Endothelial cell (in vitro differentiated cells): ENCODE data around the gene TRABD2B. TPM values are rescaled to one million over a fixed set of nuclear protein-coding genes. Genes with fewer than 3 reads are reported as not detected.

Experiments
- DNase-seq: peaks from one replicate; pipeline ENCODE4 v3.0.0; 2021; ENCODE audit warnings: low spot score
- H3K27ac Mint-ChIP-seq: one replicate; pipeline ENCODE4 v1.8.0; 2021; ENCODE audit warnings: mixed read lengths, inconsistent platforms; ENCODE audit not compliant: unreplicated experiment
- H3K27me3 Mint-ChIP-seq: one replicate; pipeline ENCODE4 v1.8.0; 2021; ENCODE audit warnings: mild to moderate bottlenecking, moderate library complexity, mixed read lengths, inconsistent platforms; ENCODE audit not compliant: unreplicated experiment
- H3K36me3 Mint-ChIP-seq: one replicate; pipeline ENCODE4 v1.8.0; 2021; ENCODE audit warnings: mild to moderate bottlenecking, low read depth, mixed read lengths, inconsistent platforms; ENCODE audit not compliant: unreplicated experiment
- H3K4me1 Mint-ChIP-seq: one replicate; pipeline ENCODE4 v1.8.0; 2021; ENCODE audit warnings: mild to moderate bottlenecking, mixed read lengths, inconsistent platforms; ENCODE audit not compliant: unreplicated experiment
- H3K4me3 Mint-ChIP-seq: one replicate; pipeline ENCODE4 v1.8.0; 2021; ENCODE audit warnings: mild to moderate bottlenecking, mixed read lengths, inconsistent platforms; ENCODE audit not compliant: unreplicated experiment
- H3K9me3 Mint-ChIP-seq: one replicate; pipeline ENCODE4 v1.8.0; 2021; ENCODE audit warnings: mixed read lengths, inconsistent platforms; ENCODE audit not compliant: unreplicated experiment
- CTCF ChIP-seq: fragments of 200-600 bp; sonication (generic); IDR thresholded peaks from one replicate; pipeline ENCODE4 v1.5.0; 2021; ENCODE audit warnings: antibody characterized with exemption; ENCODE audit not compliant: unreplicated experiment
- total RNA-seq: library from RNA; stranded (reverse); fragmentation: NEBNext Ultra II Directional; extraction: Animal tissue kit (Norgen Biotek cat#: 25700); gene quantifications from one replicate; pipeline ENCODE4 v1.2.1, GENCODE V29; 2021; ENCODE audit not compliant: unreplicated experiment

The TRABD2B gene
- total RNA-seq, 1 donor from 2014 or later, result 1.0 TPM

DNA sequence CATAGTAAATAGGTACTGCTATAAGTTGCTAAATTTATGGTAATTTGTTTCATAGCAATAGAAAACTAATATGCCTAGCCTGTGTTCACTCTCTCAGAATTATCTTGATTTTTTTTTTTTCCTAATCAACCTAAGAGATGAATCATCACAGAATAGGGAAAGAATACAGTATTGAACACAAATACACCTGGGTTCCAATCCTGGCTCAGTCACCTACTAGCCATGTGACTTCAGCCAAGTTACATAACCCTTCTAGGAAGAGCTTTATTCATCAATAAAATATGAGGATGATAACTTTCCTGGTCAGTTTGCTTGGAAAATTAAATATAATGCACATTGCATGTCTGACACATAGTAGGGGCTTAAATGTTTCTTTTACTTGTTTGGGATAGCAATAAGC is 279.8 kb downstream of the TRABD2B start:
- no peak for TF ChIP-seq CTCF
- Mint-ChIP-seq H3K27ac (no peak overlapping the region), H3K9me3 (no peaks in the 10 kb centered on the region), H3K27me3 (peaks cover 23% of the 10 kb centered on the region), H3K4me3 (no peak overlapping the region), H3K4me1 (no peaks in the 10 kb centered on the region), H3K36me3 (peaks cover 4% of the 10 kb centered on the region)
- DNase-seq, result no peak

- H3K36me3 Mint-ChIP-seq, result peaks cover 4% of the 10 kb centered on the region
- TF ChIP-seq CTCF, result no peak
- no peak for DNase-seq
Measured at GRCh38 chr1:47713975-47714767, 283.0 kb downstream of the TRABD2B start.

DNA sequence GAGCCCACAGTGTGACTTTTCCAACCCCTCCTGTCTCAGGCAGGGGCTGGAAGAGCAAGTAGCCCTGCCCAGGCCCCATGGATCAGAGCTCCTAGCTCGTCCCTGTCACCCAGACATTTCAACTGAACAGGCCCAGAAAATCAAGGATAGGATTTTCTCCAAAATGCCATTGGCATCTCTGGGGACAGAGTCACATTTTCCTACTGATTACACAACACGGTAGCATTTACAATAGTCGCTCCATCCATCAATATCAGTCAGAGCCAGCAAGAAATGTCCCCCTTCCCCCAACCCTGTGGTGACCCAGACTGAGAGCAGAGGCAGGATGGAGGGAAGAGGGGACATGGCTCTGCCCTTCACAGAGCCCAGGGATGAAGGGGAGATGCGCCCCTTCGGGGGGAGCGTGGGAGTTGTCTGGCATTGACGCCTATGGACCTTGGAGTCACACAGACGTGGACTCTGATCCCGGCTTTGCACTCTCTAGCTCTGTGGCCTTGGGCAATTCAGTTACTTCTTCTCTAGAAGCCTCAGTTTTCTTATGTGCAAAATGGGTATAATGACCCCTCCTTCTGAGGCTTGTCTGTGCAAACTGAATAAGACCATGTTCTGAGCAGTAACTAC is 283.7 kb downstream of the TRABD2B start:
- no peak overlapping the region for H3K4me3 Mint-ChIP-seq
- no peak for DNase-seq
- H3K4me1 Mint-ChIP-seq, result no peaks in the 10 kb centered on the region
- no peaks in the 10 kb centered on the region for H3K9me3 Mint-ChIP-seq
- H3K27ac Mint-ChIP-seq, result no peak overlapping the region
- no peak for TF ChIP-seq CTCF
- peaks cover 4% of the 10 kb centered on the region for H3K36me3 Mint-ChIP-seq
- peaks cover 19% of the 10 kb centered on the region for H3K27me3 Mint-ChIP-seq

More at GRCh38 chr1:47713975-47714767, 283.0 kb downstream of the TRABD2B start:
- no peak overlapping the region for H3K4me3 Mint-ChIP-seq
- peaks cover 19% of the 10 kb centered on the region for H3K27me3 Mint-ChIP-seq
- no peaks in the 10 kb centered on the region for H3K9me3 Mint-ChIP-seq
- H3K27ac Mint-ChIP-seq, result no peak overlapping the region
- no peaks in the 10 kb centered on the region for H3K4me1 Mint-ChIP-seq

DNA sequence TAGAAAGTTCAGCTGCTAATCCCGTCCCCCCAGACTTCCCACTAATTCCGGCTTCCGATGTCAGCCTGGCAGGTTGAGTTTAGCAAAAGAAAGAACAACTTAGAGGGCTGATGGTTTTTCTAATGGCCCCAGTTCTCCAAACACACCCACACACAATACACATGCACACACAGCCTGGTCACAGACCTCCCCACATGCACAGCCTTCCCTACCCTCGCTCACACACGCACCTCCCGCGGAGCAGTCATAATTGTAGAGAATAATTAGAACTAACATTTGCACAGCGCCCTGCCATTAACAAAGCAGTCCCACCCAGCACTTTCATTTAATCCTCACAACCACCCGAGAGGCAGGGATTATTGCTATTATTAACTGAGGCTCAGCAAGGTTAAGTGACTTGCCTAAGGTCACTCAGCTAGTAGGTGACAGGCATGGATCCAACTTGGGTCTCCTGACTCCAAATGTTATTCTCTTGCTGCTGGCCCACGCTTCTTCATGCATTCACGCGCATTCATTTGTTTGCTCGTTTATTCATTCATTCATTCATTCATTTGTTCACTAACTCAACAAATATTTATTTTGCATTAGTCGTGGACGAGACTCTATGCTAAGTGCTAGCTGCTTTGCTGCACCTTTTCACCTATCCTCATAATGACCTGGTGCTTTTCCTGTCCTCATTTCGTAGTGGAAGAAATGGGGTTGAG is 284.4 kb downstream of the TRABD2B start:
- DNase-seq, result no peak
- Mint-ChIP-seq H3K9me3 (no peaks in the 10 kb centered on the region), H3K27me3 (peaks cover 20% of the 10 kb centered on the region), H3K4me1 (peaks cover 3% of the 10 kb centered on the region), H3K36me3 (peaks cover 4% of the 10 kb centered on the region), H3K4me3 (no peak overlapping the region), H3K27ac (no peak overlapping the region)
- TF ChIP-seq CTCF, result no peak
